ENCODE measurements around the gene ADAM23. TPM values are rescaled to one million over a fixed set of nuclear protein-coding genes. Genes with fewer than 3 reads are reported as not detected.
A peak's percentile ranks its signal among the peaks of the same experiment; 100 is the strongest.

The ADAM23 gene
- total RNA-seq, 1 experiment from 2014 or later, result 24.6 TPM

GRCh38 chr2:206442833-206443734 lies at the start of gene ADAM23 (continued):
- TF ChIP-seq PRDM15 (CRISPR knock-in tag; IDR thresholded peaks at IDR 0.05) (no peak), OVOL2 (CRISPR knock-in tag; IDR thresholded peaks at IDR 0.05; ENCODE audit: borderline replicate concordance) (no peak), ZNF281 (CRISPR knock-in tag; IDR thresholded peaks at IDR 0.05) (no peak), SMAD3 (CRISPR knock-in tag; IDR thresholded peaks at IDR 0.05; ENCODE audit: borderline replicate concordance) (no peak), ZNF512 (CRISPR knock-in tag; IDR thresholded peaks at IDR 0.05; ENCODE audit: borderline replicate concordance) (no peak), GTF2I (CRISPR knock-in tag; conservative IDR thresholded peaks at IDR 0.05) (no peak), ATF2 (CRISPR knock-in tag; IDR thresholded peaks at IDR 0.05; ENCODE audit: borderline replicate concordance, low read depth) (no peak), ZNF416 (CRISPR knock-in tag; IDR thresholded peaks at IDR 0.05) (peak; percentile 45; the same call in 1 of the 2 replicates), CBFB (CRISPR knock-in tag; IDR thresholded peaks at IDR 0.05; ENCODE audit: low read depth) (no peak; the same call in 1 of the 2 replicates), ZMAT4 (CRISPR knock-in tag; IDR thresholded peaks at IDR 0.05) (no peak), ELF4 (CRISPR knock-in tag; IDR thresholded peaks at IDR 0.05; ENCODE audit: low read depth) (no peak), TP53 (CRISPR knock-in tag; IDR thresholded peaks at IDR 0.05) (no peak), NR3C1 (CRISPR knock-in tag; conservative IDR thresholded peaks at IDR 0.05; ENCODE audit: low read depth) (no peak)

- CTCF ChIA-PET, result no interaction called here
- no peak for TF ChIP-seq SMAD4 (CRISPR knock-in tag; IDR thresholded peaks at IDR 0.05)
- TF ChIP-seq ZNF532 (CRISPR knock-in tag; IDR thresholded peaks at IDR 0.05; ENCODE audit: borderline replicate concordance), result no peak
- no peak for TF ChIP-seq ZBTB21 (CRISPR knock-in tag; IDR thresholded peaks at IDR 0.05; ENCODE audit: borderline replicate concordance)
- TF ChIP-seq ZNF219 (CRISPR knock-in tag; IDR thresholded peaks at IDR 0.05; ENCODE audit: borderline replicate concordance), result no peak
Measured at GRCh38 chr2:206396211-206396610, 47.1 kb upstream of the ADAM23 start.

More at GRCh38 chr2:206396211-206396610, 47.1 kb upstream of the ADAM23 start:
- H3K9me3 Mint-ChIP-seq, result peaks cover 32% of the 10 kb centered on the region
- POLR2A ChIA-PET, result no interaction called here
- DNase-seq (ENCODE audit: low spot score), result no peak
- H3K4me1 Mint-ChIP-seq, result 0 out of 2 replicates have a peak, but pooled peaks cover 2% of the 10 kb centered on the region
- H3K4me3 Mint-ChIP-seq, result no peak overlapping the region
- ATAC-seq, result 0 out of 2 replicates have a peak, but pooled peaks have one; percentile 24
- no peak overlapping the region for H3K27ac Mint-ChIP-seq
- peaks cover 5% of the 10 kb centered on the region for H3K27me3 Mint-ChIP-seq (ENCODE audit: low read depth)
- H3K36me3 Mint-ChIP-seq, result peaks cover 19% of the 10 kb centered on the region

Data from WTC11 (cell line).